Left forelimb (tissue), 1 donor: ENCODE measurements around the gene ZNF821.
A peak's percentile ranks its signal among the peaks of the same experiment; 100 is the strongest.
"Not testable (repeated sequence)": the region's sequence is repeated elsewhere in the genome, so short reads cannot be mapped to it uniquely, and the experiment has no call there.

Source experiments
- DNase-seq: peaks from one replicate; pipeline ENCODE4 v3.0.0-alpha.2; 2018; ENCODE audit warnings: low spot score

Gene ZNF821

GRCh38 chr16:71859762-71860521, 24.0 kb downstream of the ZNF821 start:
- DNase-seq, result no peak

GRCh38 chr16:71855937-71856662, 27.9 kb downstream of the ZNF821 start:
- no peak for DNase-seq

- DNase-seq, result no peak
Observed at GRCh38 chr16:71854369-71854948, 29.5 kb downstream of the ZNF821 start.

GRCh38 chr16:71853413-71853812, 30.6 kb downstream of the ZNF821 start:
- DNase-seq, result no peak

- DNase-seq, result no peak
Observed at GRCh38 chr16:71852561-71852960, 31.4 kb downstream of the ZNF821 start.

- DNase-seq, result no peak
Observed at GRCh38 chr16:71852158-71852557, 31.8 kb downstream of the ZNF821 start.

- DNase-seq, result no peak
Observed at GRCh38 chr16:71851746-71852145, 32.2 kb downstream of the ZNF821 start.

- no peak for DNase-seq
Observed at GRCh38 chr16:71848622-71849021, 35.4 kb downstream of the ZNF821 start.

- no peak for DNase-seq
Observed at GRCh38 chr16:71847096-71847495, 36.9 kb downstream of the ZNF821 start.

GRCh38 chr16:71846431-71846830, 37.6 kb downstream of the ZNF821 start:
- DNase-seq, result no peak

- peak; percentile 95 for DNase-seq
Observed at GRCh38 chr16:71845639-71846430, 38.1 kb downstream of the ZNF821 start, which contains the start of gene ATXN1L. ATXN1L (plus strand) TSS chr16:71845976; CDS start chr16:71849741, 3,765 bp downstream.

- DNase-seq, result no peak
Observed at GRCh38 chr16:71843572-71843971, 40.4 kb downstream of the ZNF821 start.

GRCh38 chr16:71840052-71840451, 43.9 kb downstream of the ZNF821 start:
- no peak for DNase-seq

- no peak for DNase-seq
Observed at GRCh38 chr16:71837150-71837549, 46.8 kb downstream of the ZNF821 start.

- no peak for DNase-seq
Observed at GRCh38 chr16:71834291-71834690, 49.7 kb downstream of the ZNF821 start.

- DNase-seq, result not testable (repeated sequence)
Observed at GRCh38 chr16:71832112-71832511, 51.9 kb downstream of the ZNF821 start.

GRCh38 chr16:71831698-71832097, 52.3 kb downstream of the ZNF821 start:
- DNase-seq, result not testable (repeated sequence)

GRCh38 chr16:71830359-71830758, 53.6 kb downstream of the ZNF821 start:
- DNase-seq, result no peak

- no peak for DNase-seq
Observed at GRCh38 chr16:71826533-71827017, 57.4 kb downstream of the ZNF821 start.

GRCh38 chr16:71817155-71817500, 66.9 kb downstream of the ZNF821 start:
- DNase-seq, result not testable (repeated sequence)

- DNase-seq, result no peak
Observed at GRCh38 chr16:71811261-71811803, 72.7 kb downstream of the ZNF821 start.

- DNase-seq, result not testable (repeated sequence)
Observed at GRCh38 chr16:71810155-71810530, 73.8 kb downstream of the ZNF821 start.
